Measurements from ENCODE around the gene ZYG11B. TPM values are rescaled to one million over a fixed set of nuclear protein-coding genes. Genes with fewer than 3 reads are reported as not detected.
"Not testable (repeated sequence)": the region's sequence is repeated elsewhere in the genome, so short reads cannot be mapped to it uniquely, and the experiment has no call there.

Gene ZYG11B
- total RNA-seq, 1 donor from 2014 or later, result 12.7 TPM

DNA sequence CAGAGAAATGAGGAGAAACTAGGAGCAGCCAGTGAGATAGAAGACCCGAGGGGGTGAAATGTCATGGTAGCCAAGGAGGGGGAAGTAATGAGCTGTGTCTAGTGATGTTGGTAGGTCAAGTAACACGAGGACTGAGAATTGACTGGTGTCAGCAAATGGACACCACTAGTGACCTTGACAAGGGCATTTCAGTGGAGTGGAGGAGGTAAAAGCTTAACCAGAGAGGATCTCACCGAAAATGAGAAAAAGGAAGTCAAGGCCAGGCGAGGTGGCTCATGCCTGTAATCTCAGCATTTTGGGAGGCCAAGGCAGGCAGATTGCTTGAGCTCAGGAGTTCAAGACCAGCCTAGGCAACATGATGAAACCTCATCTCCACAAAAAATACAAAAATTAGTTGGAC is 3.0 kb upstream of the ZYG11B start:
- H3K36me3 Mint-ChIP-seq (ENCODE audit: low read depth), result no peaks in the 10 kb centered on the region
- DNase-seq (ENCODE audit: low spot score), result no peak
- intact Hi-C loops (cut with micrococcal nuclease), result no loop called here
- no peak overlapping the region for H3K4me3 Mint-ChIP-seq (ENCODE audit: low read depth)
- peaks cover 1% of the 10 kb centered on the region for H3K27me3 Mint-ChIP-seq (ENCODE audit: low read depth)
- H3K4me1 Mint-ChIP-seq (ENCODE audit: low read depth), result peaks cover 25% of the 10 kb centered on the region
- no peak overlapping the region for H3K27ac Mint-ChIP-seq
- H3K9me3 Mint-ChIP-seq, result no peaks in the 10 kb centered on the region

DNA sequence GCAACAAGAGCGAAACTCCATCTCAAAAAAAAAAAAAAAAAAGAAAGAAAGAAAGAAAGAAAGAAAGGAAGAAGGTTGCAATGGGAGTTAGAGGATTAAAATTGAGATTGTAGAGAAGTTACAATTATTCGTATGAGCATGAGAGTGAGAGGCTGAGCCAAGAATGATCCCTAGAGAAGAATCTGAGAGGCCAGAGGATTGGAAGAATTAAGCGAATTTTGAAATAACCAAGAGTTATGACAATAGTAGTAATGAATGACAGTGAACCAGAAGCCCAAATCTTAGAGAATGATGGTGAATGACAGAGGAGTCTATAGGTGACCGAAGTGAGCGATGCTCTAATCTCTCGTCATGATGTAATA is 369 bp upstream of the ZYG11B start:
- Mint-ChIP-seq H3K27ac (peak overlapping the region; percentile 67), H3K4me1 (ENCODE audit: low read depth) (peaks cover 25% of the 10 kb centered on the region), H3K36me3 (ENCODE audit: low read depth) (no peaks in the 10 kb centered on the region), H3K4me3 (ENCODE audit: low read depth) (peak overlapping the region; percentile 73), H3K27me3 (ENCODE audit: low read depth) (no peaks in the 10 kb centered on the region), H3K9me3 (no peaks in the 10 kb centered on the region)
- DNase-seq (ENCODE audit: low spot score), result no peak
- intact Hi-C loops (cut with micrococcal nuclease), result loop anchor here (1.0 to 5.0 kb wide), 3 partner anchors 23 to 670 kb away; partner anchors contain the start of genes BTF3L4 and LRP8

DNA sequence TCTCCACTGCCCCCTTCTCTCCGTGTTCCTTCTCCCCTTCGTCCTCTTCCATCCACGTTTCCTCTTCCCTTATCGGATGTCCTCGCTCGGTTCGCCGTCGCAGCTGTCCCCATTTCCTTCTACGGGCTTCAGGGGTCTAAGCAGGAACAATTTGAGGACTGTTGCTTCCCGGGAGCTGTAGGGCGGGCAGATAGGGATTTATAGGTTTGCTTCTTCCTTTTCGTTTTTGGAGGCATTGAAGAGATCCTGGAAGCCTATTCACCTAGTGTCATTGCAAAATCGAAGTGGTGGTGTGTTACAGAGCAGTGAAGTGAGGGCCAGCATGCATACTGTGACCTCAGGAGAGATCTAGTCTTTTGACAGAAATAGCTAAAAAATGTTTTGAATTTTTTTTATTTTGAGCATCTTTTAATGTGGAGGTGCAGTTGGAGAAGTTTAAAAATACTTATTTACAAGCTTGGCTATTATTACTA is 897 bp downstream of the ZYG11B start:
- DNase-seq (ENCODE audit: low spot score), result no peak
- Mint-ChIP-seq H3K36me3 (ENCODE audit: low read depth) (peaks cover 3% of the 10 kb centered on the region), H3K9me3 (no peaks in the 10 kb centered on the region), H3K27ac (peak overlapping the region; percentile 70), H3K4me3 (ENCODE audit: low read depth) (peak overlapping the region; percentile 93), H3K4me1 (ENCODE audit: low read depth) (peaks cover 25% of the 10 kb centered on the region), H3K27me3 (ENCODE audit: low read depth) (no peaks in the 10 kb centered on the region)
- intact Hi-C loops (cut with micrococcal nuclease), result loop anchor here (2.0 to 5.0 kb wide), 2 partner anchors 24 to 600 kb away; partner anchors contain the start of gene LRP8

DNA sequence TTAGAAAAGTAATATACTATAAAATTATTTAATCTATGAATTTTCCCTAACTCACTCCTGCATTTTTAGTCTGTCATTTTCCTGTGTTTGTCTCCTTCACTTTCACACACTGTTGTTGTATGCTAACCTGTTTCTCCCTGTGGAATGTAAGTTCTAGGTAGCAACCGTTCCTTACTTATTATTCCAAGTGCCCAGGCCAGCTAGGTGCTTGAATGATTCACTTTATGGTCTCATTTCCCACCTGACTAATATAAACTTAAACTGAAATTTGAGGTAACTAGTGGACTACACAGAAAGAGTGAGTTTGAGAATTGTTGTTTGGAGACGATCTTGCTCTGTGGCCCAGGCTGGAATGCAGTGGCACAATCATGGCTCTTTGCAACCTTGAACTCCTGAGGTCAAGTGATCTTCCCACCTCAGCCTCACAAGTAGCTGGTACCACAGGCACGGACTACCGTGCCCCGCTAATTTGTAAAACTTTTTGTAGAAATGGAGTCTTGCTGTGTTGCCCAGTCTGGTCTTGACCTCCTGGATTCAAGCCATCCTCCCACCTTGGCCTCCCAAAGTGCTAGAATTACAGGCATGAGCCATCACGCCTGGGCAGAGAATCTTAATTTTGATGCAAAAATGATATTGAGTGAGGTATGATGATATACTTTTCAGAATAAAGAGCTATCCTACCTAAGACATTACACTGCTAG is 1.9 kb downstream of the ZYG11B start:
- H3K36me3 Mint-ChIP-seq (ENCODE audit: low read depth), result peaks cover 3% of the 10 kb centered on the region
- peak overlapping the region; percentile 67 for H3K4me3 Mint-ChIP-seq (ENCODE audit: low read depth)
- DNase-seq (ENCODE audit: low spot score), result no peak
- no peaks in the 10 kb centered on the region for H3K9me3 Mint-ChIP-seq
- H3K27ac Mint-ChIP-seq, result no peak overlapping the region
- H3K27me3 Mint-ChIP-seq (ENCODE audit: low read depth), result no peaks in the 10 kb centered on the region
- intact Hi-C loops (cut with micrococcal nuclease), result loop anchor here (2.0 to 5.0 kb wide), 2 partner anchors 25 to 599 kb away; partner anchors contain the start of gene LRP8
- H3K4me1 Mint-ChIP-seq (ENCODE audit: low read depth), result peaks cover 25% of the 10 kb centered on the region

DNA sequence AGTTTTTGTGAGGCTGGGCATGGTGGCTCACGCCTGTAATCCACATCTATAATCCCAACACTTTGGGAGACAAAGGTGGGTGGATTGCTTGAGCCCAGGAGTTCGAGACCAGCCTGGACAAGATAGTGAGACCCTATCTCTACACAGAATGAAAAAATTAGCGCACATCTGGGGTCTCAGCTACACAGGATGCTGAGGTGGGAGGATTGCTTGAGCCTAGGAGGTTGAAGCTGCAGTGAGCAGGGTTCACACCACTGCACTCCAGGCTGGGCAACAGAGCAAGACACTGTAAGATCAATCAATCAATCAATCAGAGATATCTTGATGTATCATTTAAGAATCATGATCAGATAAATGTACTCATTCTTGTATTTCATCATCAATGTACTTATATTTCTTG is 7.1 kb downstream of the ZYG11B start:
- Mint-ChIP-seq H3K36me3 (ENCODE audit: low read depth) (peaks cover 3% of the 10 kb centered on the region), H3K4me3 (ENCODE audit: low read depth) (no peak overlapping the region), H3K9me3 (no peaks in the 10 kb centered on the region), H3K4me1 (ENCODE audit: low read depth) (no peaks in the 10 kb centered on the region), H3K27ac (no peak overlapping the region), H3K27me3 (ENCODE audit: low read depth) (no peaks in the 10 kb centered on the region)
- no peak for DNase-seq (ENCODE audit: low spot score)
- intact Hi-C loops (cut with micrococcal nuclease), result no loop called here

DNA sequence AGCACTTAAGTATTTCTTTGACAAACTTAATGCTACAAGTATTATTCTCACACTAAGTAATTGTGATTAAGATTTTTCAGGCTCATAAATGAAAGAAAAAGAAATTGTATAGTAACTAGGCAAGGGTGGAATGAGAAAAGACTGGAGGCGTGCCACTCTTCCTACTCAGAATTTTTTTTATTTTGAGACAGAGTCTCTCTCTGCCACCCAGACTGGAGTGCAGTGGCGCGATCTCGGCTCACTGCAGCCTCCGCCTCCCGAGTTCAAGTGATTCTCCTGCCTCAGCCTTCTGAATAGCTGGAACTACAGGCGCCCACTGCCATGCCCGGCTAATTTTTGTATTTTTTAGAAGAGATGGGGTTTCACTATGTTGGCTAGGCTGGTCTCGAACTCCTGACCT is 9.1 kb downstream of the ZYG11B start:
- H3K4me3 Mint-ChIP-seq (ENCODE audit: low read depth); H3K27ac Mint-ChIP-seq; H3K36me3 Mint-ChIP-seq (ENCODE audit: low read depth); H3K4me1 Mint-ChIP-seq (ENCODE audit: low read depth); DNase-seq (ENCODE audit: low spot score); H3K9me3 Mint-ChIP-seq; H3K27me3 Mint-ChIP-seq (ENCODE audit: low read depth); intact Hi-C loops (cut with micrococcal nuclease): not testable (repeated sequence)

DNA sequence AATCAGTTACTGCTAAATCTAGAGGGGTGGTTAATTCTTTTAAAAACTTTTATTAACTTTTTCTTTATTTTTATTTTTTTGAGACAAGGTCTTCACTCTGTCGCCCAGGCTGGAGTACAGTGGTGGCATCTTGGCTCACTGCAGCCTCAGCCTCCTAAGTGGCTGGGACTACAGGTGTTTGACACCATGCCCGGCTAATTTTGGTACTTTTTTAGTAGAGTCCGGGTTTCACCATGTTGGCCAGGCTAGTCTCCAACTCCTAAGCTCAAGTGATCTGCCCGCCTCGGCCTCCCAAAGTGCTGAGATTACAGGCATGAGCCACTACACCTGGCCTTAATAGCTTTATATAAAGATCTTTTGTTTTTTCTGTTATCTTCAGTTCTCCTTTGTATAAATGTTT is 11.9 kb downstream of the ZYG11B start:
- no peak for DNase-seq (ENCODE audit: low spot score)
- no peaks in the 10 kb centered on the region for H3K27me3 Mint-ChIP-seq (ENCODE audit: low read depth)
- peaks cover 10% of the 10 kb centered on the region for H3K4me1 Mint-ChIP-seq (ENCODE audit: low read depth)
- H3K36me3 Mint-ChIP-seq (ENCODE audit: low read depth), result no peaks in the 10 kb centered on the region
- intact Hi-C loops (cut with micrococcal nuclease), result no loop called here
- H3K27ac Mint-ChIP-seq, result no peak overlapping the region
- H3K4me3 Mint-ChIP-seq (ENCODE audit: low read depth), result no peak overlapping the region
- no peaks in the 10 kb centered on the region for H3K9me3 Mint-ChIP-seq

DNA sequence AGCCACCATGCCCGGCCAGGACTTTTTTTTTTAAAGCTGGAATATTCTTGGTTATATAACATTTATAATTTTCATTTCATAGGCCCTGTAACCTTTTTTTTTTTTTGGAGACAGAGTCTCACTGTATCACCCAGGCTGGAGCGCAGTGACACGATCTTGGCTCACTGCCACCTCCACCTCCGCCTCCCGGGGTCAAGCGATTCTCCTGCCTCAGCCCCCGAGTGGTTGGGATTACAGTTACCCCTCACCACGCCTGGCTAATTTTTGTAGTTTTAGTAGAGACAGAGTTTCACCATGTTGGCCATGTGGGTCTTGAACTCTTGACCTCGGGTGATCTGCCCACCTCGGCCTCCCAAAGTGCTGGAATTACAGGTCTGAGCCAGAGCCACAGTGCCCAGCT is 12.6 kb downstream of the ZYG11B start:
- intact Hi-C loops (cut with micrococcal nuclease), result no loop called here
- H3K9me3 Mint-ChIP-seq, result no peaks in the 10 kb centered on the region
- DNase-seq (ENCODE audit: low spot score), result no peak
- no peak overlapping the region for H3K27ac Mint-ChIP-seq
- no peaks in the 10 kb centered on the region for H3K27me3 Mint-ChIP-seq (ENCODE audit: low read depth)
- no peak overlapping the region for H3K4me3 Mint-ChIP-seq (ENCODE audit: low read depth)
- H3K36me3 Mint-ChIP-seq (ENCODE audit: low read depth), result no peaks in the 10 kb centered on the region
- H3K4me1 Mint-ChIP-seq (ENCODE audit: low read depth), result peaks cover 10% of the 10 kb centered on the region

DNA sequence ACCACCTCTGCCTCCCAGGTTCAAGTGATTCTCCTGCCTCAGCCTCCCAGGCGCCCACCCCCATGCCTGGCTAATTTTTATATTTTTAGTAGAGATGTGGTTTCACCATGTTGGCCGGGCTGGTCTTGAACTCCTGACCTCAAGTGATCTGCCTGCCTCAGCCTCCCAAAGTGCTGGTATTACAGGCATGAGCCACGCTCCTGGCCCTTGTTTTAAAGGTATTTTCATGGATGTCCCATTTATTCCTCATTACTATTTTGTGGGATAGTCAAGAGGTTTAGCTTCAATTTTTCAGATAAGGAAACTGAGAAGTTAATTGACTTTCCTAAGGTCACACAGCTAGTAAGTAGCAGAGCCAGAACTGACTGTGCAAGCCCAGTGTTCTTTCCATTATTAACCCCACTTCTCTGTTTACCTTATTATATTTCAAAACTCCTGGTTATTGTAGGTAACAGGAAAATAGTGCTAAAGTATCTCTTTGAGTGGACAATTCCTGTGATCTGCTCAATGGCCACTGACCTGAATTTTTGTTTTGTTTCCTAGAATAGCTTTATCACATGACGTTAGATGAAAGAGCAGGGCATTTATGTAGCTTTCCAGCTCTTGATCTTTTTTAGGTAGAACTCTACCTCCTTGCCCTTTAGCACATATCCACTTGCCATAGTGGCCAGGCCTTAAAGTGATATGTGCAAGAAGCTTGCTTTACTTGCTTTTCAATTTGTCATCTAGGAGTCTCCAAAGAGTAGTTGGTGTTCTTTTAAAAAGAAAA is 13.6 kb downstream of the ZYG11B start:
- H3K4me3 Mint-ChIP-seq (ENCODE audit: low read depth), result no peak overlapping the region
- H3K27me3 Mint-ChIP-seq (ENCODE audit: low read depth), result no peaks in the 10 kb centered on the region
- no peak overlapping the region for H3K27ac Mint-ChIP-seq
- H3K36me3 Mint-ChIP-seq (ENCODE audit: low read depth), result no peaks in the 10 kb centered on the region
- H3K9me3 Mint-ChIP-seq, result no peaks in the 10 kb centered on the region
- peaks cover 10% of the 10 kb centered on the region for H3K4me1 Mint-ChIP-seq (ENCODE audit: low read depth)
- intact Hi-C loops (cut with micrococcal nuclease), result no loop called here
- DNase-seq (ENCODE audit: low spot score), result no peak

DNA sequence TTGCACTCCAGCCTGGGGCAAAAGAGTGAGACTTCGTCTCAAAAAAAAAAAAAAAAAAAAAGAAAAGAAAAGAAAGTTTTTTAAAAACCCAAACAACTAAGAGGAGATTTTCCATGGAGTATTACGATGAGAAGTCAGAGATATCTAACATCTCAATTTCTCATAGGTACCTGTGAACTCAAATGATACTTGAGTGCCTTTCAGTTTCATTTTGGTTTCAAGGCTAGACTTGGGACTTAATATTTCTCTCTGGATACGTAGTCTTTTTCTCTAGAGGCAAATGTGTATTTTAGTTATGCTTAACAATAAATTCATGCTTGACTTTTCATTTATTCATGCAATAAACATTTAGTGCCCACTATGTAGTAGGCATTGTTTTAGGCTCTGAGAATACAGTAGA is 15.0 kb downstream of the ZYG11B start:
- intact Hi-C loops (cut with micrococcal nuclease), result no loop called here
- H3K4me3 Mint-ChIP-seq (ENCODE audit: low read depth), result no peak overlapping the region

DNA sequence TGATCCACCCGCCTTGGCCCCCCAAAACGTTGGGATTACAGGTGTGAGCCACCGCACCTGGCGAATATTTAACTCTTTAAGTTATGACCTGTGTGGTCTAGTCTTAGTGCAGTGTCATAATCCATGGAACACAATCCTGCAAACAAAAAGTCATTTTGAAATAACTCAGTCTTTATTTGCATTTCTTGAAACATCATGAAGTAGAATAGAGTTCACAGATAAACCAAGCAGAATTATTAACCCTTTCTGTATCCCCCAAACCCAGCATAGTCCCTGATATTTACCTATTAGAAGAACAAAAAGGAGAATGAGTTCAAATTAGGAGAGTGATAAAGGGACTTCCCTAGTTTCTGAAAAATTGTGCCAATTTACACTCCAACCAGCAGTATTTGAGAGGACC is 19.9 kb downstream of the ZYG11B start:
- no peak overlapping the region for H3K4me3 Mint-ChIP-seq (ENCODE audit: low read depth)
- H3K27me3 Mint-ChIP-seq (ENCODE audit: low read depth), result no peaks in the 10 kb centered on the region
- H3K9me3 Mint-ChIP-seq, result no peaks in the 10 kb centered on the region
- no peak for DNase-seq (ENCODE audit: low spot score)
- H3K36me3 Mint-ChIP-seq (ENCODE audit: low read depth), result no peaks in the 10 kb centered on the region
- intact Hi-C loops (cut with micrococcal nuclease), result no loop called here
- H3K4me1 Mint-ChIP-seq (ENCODE audit: low read depth), result peaks cover 7% of the 10 kb centered on the region
- H3K27ac Mint-ChIP-seq, result no peak overlapping the region

More for the DNA sequence above, 15.0 kb downstream of the ZYG11B start:
- no peak overlapping the region for H3K27ac Mint-ChIP-seq
- no peaks in the 10 kb centered on the region for H3K27me3 Mint-ChIP-seq (ENCODE audit: low read depth)
- DNase-seq (ENCODE audit: low spot score), result no peak
- peaks cover 10% of the 10 kb centered on the region for H3K4me1 Mint-ChIP-seq (ENCODE audit: low read depth)
- H3K36me3 Mint-ChIP-seq (ENCODE audit: low read depth), result no peaks in the 10 kb centered on the region
- H3K9me3 Mint-ChIP-seq, result no peaks in the 10 kb centered on the region

DNA sequence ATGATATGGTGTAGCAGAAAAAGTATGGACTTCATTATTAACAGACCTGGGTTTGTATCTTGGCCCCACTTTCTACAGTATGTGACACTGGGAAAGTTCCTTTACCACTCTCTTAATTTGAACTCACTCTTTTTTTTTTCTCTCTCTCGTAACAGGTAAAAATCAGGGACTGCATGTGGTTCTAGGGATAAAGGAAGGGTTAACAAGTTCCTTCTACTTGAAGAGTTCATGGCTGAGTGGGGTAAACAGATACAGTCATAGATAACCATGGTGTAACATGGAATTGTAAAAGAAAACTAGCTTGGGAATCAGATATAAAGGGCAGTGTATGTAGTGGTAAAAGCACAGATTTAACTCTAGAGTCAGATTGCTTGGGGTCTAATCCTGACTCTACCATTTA is 21.2 kb downstream of the ZYG11B start:
- no peaks in the 10 kb centered on the region for H3K27me3 Mint-ChIP-seq (ENCODE audit: low read depth)
- DNase-seq (ENCODE audit: low spot score), result no peak
- H3K36me3 Mint-ChIP-seq (ENCODE audit: low read depth), result no peaks in the 10 kb centered on the region
- H3K9me3 Mint-ChIP-seq, result no peaks in the 10 kb centered on the region
- no peak overlapping the region for H3K27ac Mint-ChIP-seq
- H3K4me3 Mint-ChIP-seq (ENCODE audit: low read depth), result no peak overlapping the region
- H3K4me1 Mint-ChIP-seq (ENCODE audit: low read depth), result peaks cover 2% of the 10 kb centered on the region
- intact Hi-C loops (cut with micrococcal nuclease), result no loop called here

DNA sequence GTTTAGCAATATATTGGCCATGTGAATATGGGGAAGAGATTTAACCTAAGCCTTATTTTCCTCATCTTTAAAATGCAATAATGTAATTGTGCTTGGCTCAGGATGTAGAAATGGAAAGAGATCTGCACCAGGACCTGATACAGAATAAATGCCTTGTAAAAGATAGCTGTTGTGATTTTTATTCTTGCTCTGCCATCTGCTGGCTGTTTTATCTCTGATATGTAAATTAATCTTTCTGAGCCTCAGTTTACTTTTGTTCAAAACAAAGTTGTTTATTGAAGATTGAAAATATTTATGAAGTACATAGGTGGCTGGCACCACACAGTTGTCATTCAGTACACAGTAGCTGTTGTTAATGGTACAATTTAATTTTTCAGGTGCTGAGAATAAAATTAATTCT is 21.9 kb downstream of the ZYG11B start:
- H3K36me3 Mint-ChIP-seq (ENCODE audit: low read depth), result no peaks in the 10 kb centered on the region
- H3K27ac Mint-ChIP-seq, result no peak overlapping the region
- H3K9me3 Mint-ChIP-seq, result no peaks in the 10 kb centered on the region
- DNase-seq (ENCODE audit: low spot score), result no peak
- H3K27me3 Mint-ChIP-seq (ENCODE audit: low read depth), result no peaks in the 10 kb centered on the region
- intact Hi-C loops (cut with micrococcal nuclease), result no loop called here
- H3K4me3 Mint-ChIP-seq (ENCODE audit: low read depth), result no peak overlapping the region
- H3K4me1 Mint-ChIP-seq (ENCODE audit: low read depth), result peaks cover 2% of the 10 kb centered on the region

Measured in activated T-helper 2 cell treated with anti-CD3 and anti-CD28 coated beads, Interferon-gamma antibody, Interleukin-2, Interleukin-4, amounts not matched to agents 10 μg/mL and 5 μg/mL and 100 μg/mL, durations not matched to agents 14 hours and 24 hours and 36 hours (primary cell).